Cardiac fibroblast (primary cell): Measurements from ENCODE around the gene CTPS1.

Source experiments
- DNase-seq, 2 donors: peaks; one replicate each; pipeline versions ENCODE4 v3.0.0 to v3.0.0-alpha.2; 2010; ENCODE audit warnings: low read depth in 2 of 2
- H3K4me3 ChIP-seq, 2 donors: replicated peaks in 1 of 2; 1 replicate in 1 of 2; 2 replicates in 1 of 2; pipeline ENCODE4 v1.5.1; 2011; ENCODE audit warnings: low read depth in 2 of 2, low read length in 2 of 2, mild to moderate bottlenecking in 2 of 2, moderate library complexity in 1 of 2
- TF ChIP-seq, protein P1 (sequence below): IDR thresholded peaks from one replicate; pipeline ENCODE4 v1.5.1; 2011; ENCODE audit warnings: low read depth, mild to moderate bottlenecking, low read length, inconsistent platforms

The CTPS1 gene

DNA sequence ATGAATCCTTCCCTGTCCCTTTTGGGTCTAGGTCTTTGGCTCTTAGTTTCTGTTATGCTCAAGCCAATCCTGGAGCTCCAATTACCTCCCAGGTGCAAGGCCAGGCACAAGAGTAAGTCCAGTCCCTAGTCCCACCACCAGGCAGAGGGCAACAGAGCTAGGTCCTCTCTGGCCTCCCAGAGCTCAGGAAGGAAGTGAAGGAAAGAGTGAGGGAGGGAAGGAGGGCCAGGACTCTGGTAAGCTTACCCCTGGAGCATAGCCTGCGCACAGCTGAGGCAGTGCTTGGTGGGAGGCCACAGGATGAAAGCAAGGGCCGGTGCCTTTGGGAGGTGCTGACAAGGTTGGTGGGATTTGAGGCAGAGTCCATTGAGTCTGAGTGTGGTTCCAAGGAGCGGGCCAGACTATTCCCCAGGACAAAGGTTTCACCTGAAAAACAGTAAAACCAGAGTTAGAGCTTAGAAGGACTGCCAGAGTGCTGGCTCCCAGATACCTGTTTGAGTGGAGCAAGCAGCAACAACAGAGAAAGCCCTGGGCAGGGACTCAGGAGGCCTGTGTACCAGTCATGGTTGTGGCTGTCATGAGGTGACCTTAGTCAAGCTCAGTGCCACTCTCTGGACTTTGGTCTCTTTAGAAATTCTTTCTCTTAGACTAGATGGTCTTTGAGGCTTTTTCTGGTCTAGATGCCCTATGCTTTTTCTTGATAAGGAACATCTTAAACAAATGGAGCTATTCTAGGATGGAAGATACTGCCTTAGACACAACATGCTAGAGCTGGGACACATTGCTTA lies 57.8 kb downstream of the CTPS1 start:
- DNase-seq: no peak
- H3K4me3 ChIP-seq: no peak overlapping the region
- TF ChIP-seq, protein P1, sequence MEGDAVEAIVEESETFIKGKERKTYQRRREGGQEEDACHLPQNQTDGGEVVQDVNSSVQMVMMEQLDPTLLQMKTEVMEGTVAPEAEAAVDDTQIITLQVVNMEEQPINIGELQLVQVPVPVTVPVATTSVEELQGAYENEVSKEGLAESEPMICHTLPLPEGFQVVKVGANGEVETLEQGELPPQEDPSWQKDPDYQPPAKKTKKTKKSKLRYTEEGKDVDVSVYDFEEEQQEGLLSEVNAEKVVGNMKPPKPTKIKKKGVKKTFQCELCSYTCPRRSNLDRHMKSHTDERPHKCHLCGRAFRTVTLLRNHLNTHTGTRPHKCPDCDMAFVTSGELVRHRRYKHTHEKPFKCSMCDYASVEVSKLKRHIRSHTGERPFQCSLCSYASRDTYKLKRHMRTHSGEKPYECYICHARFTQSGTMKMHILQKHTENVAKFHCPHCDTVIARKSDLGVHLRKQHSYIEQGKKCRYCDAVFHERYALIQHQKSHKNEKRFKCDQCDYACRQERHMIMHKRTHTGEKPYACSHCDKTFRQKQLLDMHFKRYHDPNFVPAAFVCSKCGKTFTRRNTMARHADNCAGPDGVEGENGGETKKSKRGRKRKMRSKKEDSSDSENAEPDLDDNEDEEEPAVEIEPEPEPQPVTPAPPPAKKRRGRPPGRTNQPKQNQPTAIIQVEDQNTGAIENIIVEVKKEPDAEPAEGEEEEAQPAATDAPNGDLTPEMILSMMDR: no peak

DNA sequence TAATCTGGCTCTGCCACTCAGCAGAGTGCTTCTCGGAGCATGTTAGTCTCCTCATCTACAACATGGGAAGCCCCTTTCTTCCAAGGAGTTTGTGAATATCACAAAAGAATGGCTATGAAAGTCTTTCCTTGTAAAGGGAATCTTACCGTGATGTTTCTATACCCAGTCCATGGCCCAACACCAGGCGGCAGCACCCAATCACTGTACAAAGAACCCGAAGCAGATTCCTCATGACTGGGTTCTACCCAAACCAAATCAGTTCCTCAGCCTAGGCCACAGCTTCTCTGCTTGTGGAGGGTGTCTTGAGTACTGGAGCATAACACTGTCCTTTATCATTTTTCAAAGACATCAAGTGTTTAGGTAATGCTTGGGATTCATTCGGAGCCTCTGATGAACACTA lies 58.6 kb downstream of the CTPS1 start:
- peak in 1 of 2 donors; percentile 20 for DNase-seq
- H3K4me3 ChIP-seq: no peak overlapping the region
- TF ChIP-seq, protein P1: no peak

DNA sequence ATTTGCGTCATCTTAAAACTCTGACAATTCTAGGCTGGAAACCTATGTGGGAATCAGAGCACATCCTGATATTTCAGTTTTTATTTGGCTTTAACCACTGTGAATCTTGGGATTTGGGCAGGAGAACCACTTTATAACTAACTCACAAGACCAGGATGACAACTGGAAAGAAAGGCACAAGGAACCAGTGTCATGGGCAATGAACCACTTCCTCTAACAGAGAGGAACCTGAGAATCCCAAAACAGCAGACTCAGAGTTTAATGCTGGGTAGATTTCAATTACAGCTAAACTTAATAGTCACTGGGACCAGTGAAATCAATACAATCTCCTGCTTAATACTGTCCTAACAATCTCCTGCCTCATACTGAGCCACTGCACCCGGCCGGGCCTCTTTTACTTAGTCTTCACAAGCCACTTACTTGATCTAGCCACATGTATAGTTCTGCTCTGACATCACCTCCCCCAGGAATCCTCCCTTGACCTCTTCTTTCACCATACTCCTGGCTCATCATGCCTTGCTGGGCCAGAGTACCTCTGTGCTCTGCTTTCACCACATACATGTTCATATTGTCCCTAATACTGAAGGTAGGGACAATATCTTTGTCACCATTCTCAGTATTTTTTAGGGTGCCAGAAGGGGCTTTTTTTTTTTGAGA lies 62.2 kb downstream of the CTPS1 start:
- H3K4me3 ChIP-seq: no peak overlapping the region
- TF ChIP-seq, protein P1: no peak
- DNase-seq: peak in 1 of 2 donors; percentile 63

DNA sequence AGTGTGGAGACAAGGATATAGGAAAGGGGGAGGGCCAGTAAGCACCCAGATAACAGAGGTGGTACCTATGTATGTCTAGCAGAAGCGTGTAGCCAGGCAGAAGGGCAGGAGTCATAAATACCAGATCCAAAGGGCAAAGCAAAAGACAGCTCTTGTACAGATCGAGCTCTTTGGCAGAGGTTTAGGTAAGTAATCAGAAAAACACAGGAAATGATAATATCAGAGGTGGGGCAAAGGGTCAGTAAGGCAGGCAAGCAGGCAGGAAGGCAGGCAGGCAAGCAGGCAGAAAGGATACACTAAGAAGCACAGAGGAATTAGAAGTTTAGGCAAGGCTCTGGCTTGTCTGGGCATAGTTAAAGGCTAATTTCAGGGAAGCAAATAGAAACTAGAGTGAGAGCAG lies 64.7 kb downstream of the CTPS1 start:
- no peak overlapping the region for H3K4me3 ChIP-seq
- TF ChIP-seq, protein P1: no peak
- DNase-seq: no peak

DNA sequence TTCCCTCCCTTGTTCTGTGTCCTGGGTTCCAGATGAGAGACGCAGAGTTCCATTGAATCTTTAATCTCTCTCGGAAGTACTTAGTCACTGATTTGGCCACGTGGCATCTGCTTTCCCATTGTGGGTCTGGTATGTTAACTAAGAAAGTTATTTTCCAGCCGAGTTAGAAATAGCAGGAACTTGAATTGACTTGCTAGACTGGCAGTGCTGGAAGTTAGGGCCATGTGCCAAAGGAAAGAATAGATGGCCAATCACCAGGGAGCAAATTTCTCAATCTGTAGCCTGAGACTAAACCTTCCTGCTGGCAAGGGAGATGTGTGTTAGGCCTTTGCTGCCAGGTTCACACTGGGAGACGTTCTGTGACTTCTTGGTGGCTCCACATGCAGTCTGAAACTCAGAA lies 66.2 kb downstream of the CTPS1 start:
- TF ChIP-seq, protein P1: no peak
- peak; percentile 88 to 97 for DNase-seq
- H3K4me3 ChIP-seq: no peak overlapping the region

DNA sequence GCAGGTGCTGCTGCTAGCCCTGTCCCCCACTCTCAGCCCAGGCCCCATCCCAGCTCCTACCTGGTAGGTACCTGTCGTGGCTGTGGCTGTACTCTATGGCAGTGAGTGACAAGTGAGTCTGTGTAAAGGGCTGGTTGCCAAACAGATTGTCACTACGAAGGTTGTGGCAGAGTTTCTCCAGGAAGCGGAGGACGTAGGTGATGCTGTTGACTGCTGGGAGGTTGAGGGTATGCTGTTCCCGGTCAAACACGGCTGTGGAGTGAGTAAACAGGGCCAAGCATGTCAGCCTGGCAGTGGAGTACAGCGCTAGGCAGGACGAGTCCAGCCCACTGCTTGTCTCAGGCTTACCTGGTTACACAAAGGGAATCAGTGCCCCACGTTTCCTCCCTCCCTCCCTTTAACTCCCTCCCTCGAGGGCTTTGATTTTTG lies 66.9 kb downstream of the CTPS1 start:
- H3K4me3 ChIP-seq: no peak overlapping the region
- TF ChIP-seq, protein P1: no peak
- DNase-seq: no peak
